NCI-H2196 (cell line): ENCODE data around the gene ARHGEF7.

ENCODE experiments used
- DNase-seq: peaks from one replicate; lab custom pipeline; 2025; ENCODE audit not compliant: unreplicated experiment; lab: John Stamatoyannopoulos, UW

ARHGEF7 gene

GRCh38 chr13:111292710-111293485 is 177.8 kb downstream of the ARHGEF7 start:
- no peak for DNase-seq

- no peak for DNase-seq
These were observed 180.8 kb downstream of the ARHGEF7 start for GRCh38 chr13:111295886-111296285.

- DNase-seq, result no peak
These were observed 181.3 kb downstream of the ARHGEF7 start for GRCh38 chr13:111296417-111296816.

- DNase-seq, result no peak
These were observed 183.3 kb downstream of the ARHGEF7 start for GRCh38 chr13:111298214-111298975.

- peak; percentile 65 for DNase-seq
These were observed 187.1 kb downstream of the ARHGEF7 start for GRCh38 chr13:111302045-111302726.

- DNase-seq, result no peak
These were observed 188.4 kb downstream of the ARHGEF7 start for GRCh38 chr13:111303559-111303958.

- no peak for DNase-seq
These were observed 189.0 kb downstream of the ARHGEF7 start for GRCh38 chr13:111304041-111304544.

- no peak for DNase-seq
These were observed 189.6 kb downstream of the ARHGEF7 start for GRCh38 chr13:111304603-111305289.

- no peak for DNase-seq
These were observed 198.0 kb downstream of the ARHGEF7 start for GRCh38 chr13:111312944-111313590.

- no peak for DNase-seq
These were observed 198.9 kb downstream of the ARHGEF7 start for GRCh38 chr13:111313911-111314425.

GRCh38 chr13:111314852-111315251 is 199.7 kb downstream of the ARHGEF7 start:
- no peak for DNase-seq

GRCh38 chr13:111315347-111315995 is 200.4 kb downstream of the ARHGEF7 start:
- DNase-seq, result no peak

GRCh38 chr13:111316161-111316730 is 201.1 kb downstream of the ARHGEF7 start:
- DNase-seq, result no peak

- no peak for DNase-seq
These were observed 202.0 kb downstream of the ARHGEF7 start for GRCh38 chr13:111317042-111317550.

- no peak for DNase-seq
These were observed 202.6 kb downstream of the ARHGEF7 start for GRCh38 chr13:111317571-111318345.

GRCh38 chr13:111318386-111318785 is 203.3 kb downstream of the ARHGEF7 start:
- no peak for DNase-seq

GRCh38 chr13:111319521-111319920 is 204.4 kb downstream of the ARHGEF7 start:
- no peak for DNase-seq
